Activated naive CD4-positive, alpha-beta T cell treated with anti-CD3 and anti-CD28 coated beads, Interleukin-2, amount 10 ng/mL, durations not matched to agents 5 hours and 36 hours (primary cell): ENCODE measurements around the gene NELL1. TPM values are rescaled to one million over a fixed set of nuclear protein-coding genes. Genes with fewer than 3 reads are reported as not detected.

Experiments
- total RNA-seq, 2 experiments: library from RNA; stranded (reverse); gene quantifications; one replicate each; pipeline ENCODE4 v1.2.3, GENCODE V29; 2021

Gene NELL1
- total RNA-seq: not detected

DNA sequence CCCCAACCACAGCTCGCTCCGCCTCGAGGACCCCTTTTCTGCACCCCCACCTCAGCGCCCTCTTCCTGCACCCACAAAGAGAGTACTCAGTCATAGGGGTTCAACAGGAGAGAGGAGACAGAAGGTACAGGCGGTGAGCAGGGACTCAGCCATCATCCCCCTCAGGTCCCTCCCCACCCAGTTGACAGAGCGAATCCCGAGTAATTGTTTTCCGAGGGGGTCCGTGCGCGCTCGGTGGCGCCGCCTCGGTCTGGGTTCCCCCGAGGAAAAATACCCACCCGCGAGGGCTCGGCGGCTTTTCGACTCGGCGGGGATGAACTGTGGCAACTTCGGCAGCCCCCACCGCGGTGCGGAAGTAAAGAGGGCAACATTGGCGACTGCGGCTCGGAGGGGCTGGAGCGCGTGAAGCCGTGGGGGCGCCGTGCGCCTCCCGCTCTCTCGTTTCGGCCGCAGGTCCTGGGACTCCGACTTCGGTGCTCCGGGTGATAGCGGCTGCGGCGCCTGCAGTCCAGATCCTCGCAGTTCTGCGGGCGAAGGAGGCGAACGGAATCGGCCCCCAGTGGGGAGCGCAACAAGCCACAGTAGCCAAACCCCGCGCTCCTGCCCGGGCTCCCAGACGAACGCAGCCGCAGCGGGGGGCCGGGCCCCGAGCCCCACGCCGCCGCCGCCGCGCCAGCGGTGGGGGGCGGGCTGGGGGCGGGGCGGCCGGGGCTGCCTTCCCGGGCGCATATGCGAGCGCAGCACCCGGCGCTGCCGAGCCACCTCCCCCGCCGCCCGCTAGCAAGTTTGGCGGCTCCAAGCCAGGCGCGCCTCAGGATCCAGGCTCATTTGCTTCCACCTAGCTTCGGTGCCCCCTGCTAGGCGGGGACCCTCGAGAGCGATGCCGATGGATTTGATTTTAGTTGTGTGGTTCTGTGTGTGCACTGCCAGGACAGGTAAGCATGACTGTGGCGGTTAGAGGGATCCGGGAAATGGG is at the start of gene NELL1:
NELL1 (plus strand) TSS at position 743 of the 976 bp plus-strand sequence.

Other genes starting within 250 kb of the NELL1 start
- not detected for gene SLC6A5, start 70.0 kb upstream of the NELL1 start, total RNA-seq